Measurements from ENCODE around the gene FAM200B. TPM values are rescaled to one million over a fixed set of nuclear protein-coding genes. Genes with fewer than 3 reads are reported as not detected.

FAM200B gene
- total RNA-seq, 2 donors from 2014 or later: 38.9 to 52.5 TPM

DNA sequence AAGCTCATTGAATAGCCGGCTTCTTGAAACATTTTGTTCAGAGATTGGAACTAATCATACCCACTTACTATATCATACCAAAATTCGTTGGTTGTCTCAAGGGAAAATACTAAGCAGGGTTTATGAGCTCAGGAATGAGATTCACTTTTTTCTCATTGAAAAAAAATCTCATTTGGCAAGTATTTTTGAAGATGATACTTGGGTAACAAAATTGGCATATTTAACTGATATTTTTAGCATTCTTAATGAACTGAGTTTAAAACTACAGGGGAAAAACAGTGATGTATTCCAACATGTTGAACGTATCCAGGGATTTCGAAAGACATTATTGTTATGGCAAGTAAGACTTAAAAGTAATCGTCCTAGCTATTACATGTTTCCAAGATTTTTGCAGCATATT, 6.4 kb downstream of the FAM200B start:
- Histone ChIP-seq H3K27ac (no peak overlapping the region), H3K4me3 (no peak overlapping the region), H3K9me3 (no peaks in the 10 kb centered on the region), H3K36me3 (no peaks in the 10 kb centered on the region), H3K4me1 (replicated peaks) (no peaks in the 10 kb centered on the region), H3K27me3 (replicated peaks; ENCODE audit: insufficient read depth) (no peaks in the 10 kb centered on the region)
- WGBS: 81% methylated on average over 5 of the region's 5 CpGs
- DNase-seq (ENCODE audit: low spot score): no peak
- TF ChIP-seq, protein P1, sequence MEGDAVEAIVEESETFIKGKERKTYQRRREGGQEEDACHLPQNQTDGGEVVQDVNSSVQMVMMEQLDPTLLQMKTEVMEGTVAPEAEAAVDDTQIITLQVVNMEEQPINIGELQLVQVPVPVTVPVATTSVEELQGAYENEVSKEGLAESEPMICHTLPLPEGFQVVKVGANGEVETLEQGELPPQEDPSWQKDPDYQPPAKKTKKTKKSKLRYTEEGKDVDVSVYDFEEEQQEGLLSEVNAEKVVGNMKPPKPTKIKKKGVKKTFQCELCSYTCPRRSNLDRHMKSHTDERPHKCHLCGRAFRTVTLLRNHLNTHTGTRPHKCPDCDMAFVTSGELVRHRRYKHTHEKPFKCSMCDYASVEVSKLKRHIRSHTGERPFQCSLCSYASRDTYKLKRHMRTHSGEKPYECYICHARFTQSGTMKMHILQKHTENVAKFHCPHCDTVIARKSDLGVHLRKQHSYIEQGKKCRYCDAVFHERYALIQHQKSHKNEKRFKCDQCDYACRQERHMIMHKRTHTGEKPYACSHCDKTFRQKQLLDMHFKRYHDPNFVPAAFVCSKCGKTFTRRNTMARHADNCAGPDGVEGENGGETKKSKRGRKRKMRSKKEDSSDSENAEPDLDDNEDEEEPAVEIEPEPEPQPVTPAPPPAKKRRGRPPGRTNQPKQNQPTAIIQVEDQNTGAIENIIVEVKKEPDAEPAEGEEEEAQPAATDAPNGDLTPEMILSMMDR (IDR thresholded peaks at IDR 0.05): no peak
- TF ChIP-seq POLR2AphosphoS5 (IDR thresholded peaks at IDR 0.05): no peak
- intact Hi-C loops (cut with DNase I): no loop called here

DNA sequence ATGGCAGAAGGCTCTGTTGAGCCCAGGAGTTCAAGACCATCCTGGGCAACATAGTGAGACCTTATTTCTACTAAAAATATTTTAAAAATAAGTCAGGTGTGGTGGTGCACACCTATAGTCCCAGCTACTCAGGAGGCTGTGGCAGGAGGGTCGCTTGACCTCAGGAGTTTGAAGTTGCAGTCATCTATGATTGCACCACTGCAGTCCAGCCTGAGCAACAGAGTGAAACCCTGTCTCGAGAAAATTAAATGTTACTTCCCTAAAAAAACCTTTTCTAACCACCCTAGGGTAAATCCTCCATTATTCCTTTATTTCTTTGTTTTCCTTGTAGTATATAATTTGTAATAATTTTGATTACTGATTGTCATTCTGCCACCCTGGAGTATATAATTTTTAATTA, 7.9 kb downstream of the FAM200B start:
- Histone ChIP-seq H3K27me3 (replicated peaks; ENCODE audit: insufficient read depth) (no peaks in the 10 kb centered on the region), H3K4me3 (no peak overlapping the region), H3K9me3 (no peaks in the 10 kb centered on the region), H3K36me3 (no peaks in the 10 kb centered on the region), H3K4me1 (replicated peaks) (no peaks in the 10 kb centered on the region), H3K27ac (no peak overlapping the region)
- TF ChIP-seq POLR2A (IDR thresholded peaks at IDR 0.05) (no peak), POLR2AphosphoS5 (IDR thresholded peaks at IDR 0.05) (no peak)
- TF ChIP-seq, protein P1 (IDR thresholded peaks at IDR 0.05): no peak
- no peak for DNase-seq (ENCODE audit: low spot score)
- intact Hi-C loops (cut with DNase I): no loop called here
- 96% methylated on average over 2 of the region's 2 CpGs for WGBS

DNA sequence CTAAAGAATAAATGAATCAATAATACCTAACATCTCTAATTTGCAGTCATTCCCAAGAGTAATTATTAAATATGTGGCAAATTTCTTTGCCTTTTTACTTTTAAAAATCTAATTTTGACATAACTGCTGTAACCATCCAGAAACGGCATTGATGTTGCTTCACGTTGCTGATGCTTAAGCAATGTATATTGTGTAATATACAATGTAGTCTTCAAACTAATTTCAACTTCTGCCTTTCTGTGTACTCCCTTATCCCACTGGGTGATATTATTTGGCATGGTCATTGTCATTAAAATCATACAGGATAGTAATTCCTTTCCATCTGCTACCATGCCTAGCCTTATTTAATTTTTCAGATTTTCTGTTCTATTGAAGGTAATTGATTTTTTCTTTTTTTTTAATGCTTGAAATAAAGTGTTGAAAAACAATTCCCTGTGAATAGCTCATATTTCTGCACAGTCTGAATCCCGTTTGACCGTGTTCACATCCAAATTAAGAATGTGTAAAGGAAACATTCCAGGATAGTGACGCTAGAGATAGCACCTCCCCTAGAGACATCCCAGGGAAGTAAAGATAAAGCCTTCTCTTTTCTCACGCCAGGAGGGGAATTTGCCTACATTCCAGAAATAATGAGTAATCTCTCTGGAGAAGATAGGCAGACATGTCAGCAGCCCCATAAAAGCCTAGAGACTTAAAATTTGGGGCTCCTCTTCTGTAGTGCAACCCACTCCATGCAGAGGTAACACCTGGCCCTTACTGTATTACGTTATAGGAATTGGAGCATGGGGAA, 8.6 kb downstream of the FAM200B start:
- 54% methylated on average over 7 of the region's 7 CpGs for WGBS
- no peak overlapping the region for H3K27ac ChIP-seq
- H3K4me3 ChIP-seq: no peak overlapping the region
- DNase-seq (ENCODE audit: low spot score): no peak
- TF ChIP-seq POLR2A (IDR thresholded peaks at IDR 0.05): no peak
- no peak for TF ChIP-seq POLR2AphosphoS5 (IDR thresholded peaks at IDR 0.05)
- TF ChIP-seq, protein P1 (IDR thresholded peaks at IDR 0.05): no peak
- intact Hi-C loops (cut with DNase I): no loop called here
- H3K9me3 ChIP-seq: no peaks in the 10 kb centered on the region
- no peaks in the 10 kb centered on the region for H3K36me3 ChIP-seq
- H3K27me3 ChIP-seq (replicated peaks; ENCODE audit: insufficient read depth): no peaks in the 10 kb centered on the region
- no peaks in the 10 kb centered on the region for H3K4me1 ChIP-seq (replicated peaks)

DNA sequence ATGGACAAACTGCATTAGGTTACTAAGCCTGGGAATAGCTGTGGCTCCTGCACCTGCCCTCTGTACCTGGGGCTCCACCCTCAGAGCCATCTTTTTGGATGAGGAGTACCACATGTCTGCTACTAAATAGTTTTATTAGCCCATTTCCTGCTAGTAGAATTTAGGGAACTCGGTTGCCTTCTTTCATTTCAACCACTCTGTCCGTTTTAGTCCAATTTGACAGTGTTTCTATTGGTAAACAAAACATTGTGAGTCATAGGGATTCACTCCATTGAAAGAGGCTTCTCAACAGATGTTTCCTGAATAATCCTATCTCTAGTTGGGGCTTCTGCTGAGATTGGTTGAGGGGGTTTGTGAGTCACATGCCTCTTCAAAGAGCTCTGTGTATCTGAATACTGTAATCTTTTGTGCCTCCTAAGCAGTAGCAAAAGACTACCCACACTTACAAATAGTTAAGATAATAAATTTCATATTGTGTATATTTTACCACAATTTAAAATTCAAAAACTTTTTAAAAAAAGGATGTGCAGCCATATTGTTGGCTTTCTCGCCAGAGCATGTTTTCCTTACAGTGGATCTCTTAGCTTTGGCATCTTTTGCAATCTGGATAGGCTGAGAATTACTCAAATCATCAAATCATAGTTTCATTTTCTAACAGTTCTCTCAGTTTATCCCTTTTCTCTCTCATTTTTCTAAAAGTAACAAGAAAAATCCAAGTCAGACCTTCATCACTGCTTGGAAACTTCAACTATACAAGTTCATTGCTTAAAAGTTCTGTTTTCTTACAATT, 9.9 kb downstream of the FAM200B start:
- no peak overlapping the region for H3K4me3 ChIP-seq
- TF ChIP-seq POLR2A (IDR thresholded peaks at IDR 0.05): no peak
- TF ChIP-seq, protein P1 (IDR thresholded peaks at IDR 0.05): no peak
- no peak for TF ChIP-seq POLR2AphosphoS5 (IDR thresholded peaks at IDR 0.05)
- 63% methylated on average over 3 of the region's 3 CpGs for WGBS
- no peak overlapping the region for H3K27ac ChIP-seq
- H3K27me3 ChIP-seq (replicated peaks; ENCODE audit: insufficient read depth): no peaks in the 10 kb centered on the region
- no peaks in the 10 kb centered on the region for H3K9me3 ChIP-seq
- H3K36me3 ChIP-seq: no peaks in the 10 kb centered on the region
- DNase-seq (ENCODE audit: low spot score): no peak
- intact Hi-C loops (cut with DNase I): no loop called here
- no peaks in the 10 kb centered on the region for H3K4me1 ChIP-seq (replicated peaks)
